Keratinocyte (primary cell): Measurements from ENCODE around the gene SLC5A1. TPM values are rescaled to one million over a fixed set of nuclear protein-coding genes. Genes with fewer than 3 reads are reported as not detected.

ENCODE experiments used
- DNase-seq: peaks from one replicate; pipeline ENCODE4 v3.0.0-alpha.2; 2011; ENCODE audit warnings: low read depth, missing footprints, low spot score
- FAIRE-seq: peaks from 2 replicates; lab custom pipeline; 2011; peaks lifted over from hg19 to GRCh38; lab: Jason Lieb, UNC
- H2AFZ ChIP-seq: 2 replicates; pipeline ENCODE4 v1.6.0; 2012; ENCODE audit warnings: low read length, control low read depth, inconsistent platforms; ENCODE audit not compliant: control insufficient read depth
- H3K27ac ChIP-seq: 2 replicates; pipeline ENCODE4 v1.5.1; 2011; ENCODE audit warnings: low read length; ENCODE audit not compliant: control insufficient read depth, insufficient read depth
- H3K27me3 ChIP-seq: 3 replicates; pipeline ENCODE4 v1.6.0; 2011; ENCODE audit warnings: low read length; ENCODE audit not compliant: control insufficient read depth, insufficient read depth; ENCODE audit errors: extremely low read depth
- H3K36me3 ChIP-seq, 2 experiments: 2 replicates in 1 of 2; 3 replicates in 1 of 2; pipeline ENCODE4 v1.5.1; 2011; ENCODE audit warnings: low read length in 2 of 2, mild to moderate bottlenecking in 1 of 2; ENCODE audit not compliant: control insufficient read depth in 2 of 2, insufficient read depth in 2 of 2; ENCODE audit errors: extremely low read depth in 1 of 2
- H3K4me1 ChIP-seq: 3 replicates; pipeline ENCODE4 v1.5.1; 2011; ENCODE audit warnings: low read length; ENCODE audit not compliant: control insufficient read depth, insufficient read depth; ENCODE audit errors: extremely low read depth
- H3K4me2 ChIP-seq: 3 replicates; pipeline ENCODE4 v1.6.0; 2011; ENCODE audit warnings: low read depth, low read length; ENCODE audit not compliant: control insufficient read depth, insufficient read depth; ENCODE audit errors: extremely low read depth
- H3K4me3 ChIP-seq, 3 experiments: fragments of 200-600 bp in 1 of 3; sonication (generic) in 1 of 3; 2 replicates in 2 of 3; 3 replicates in 1 of 3; pipeline ENCODE4 v1.5.1; 2011 to 2016; ENCODE audit warnings: low read length in 3 of 3, mild to moderate bottlenecking in 3 of 3, control low read depth in 2 of 3, inconsistent platforms in 1 of 3, low read depth in 1 of 3, mixed read lengths in 1 of 3, mixed run types in 1 of 3, moderate library complexity in 1 of 3; ENCODE audit not compliant: control insufficient read depth in 2 of 3, insufficient read depth in 2 of 3; ENCODE audit errors: extremely low read depth in 1 of 3
- H3K79me2 ChIP-seq: 2 replicates; pipeline ENCODE4 v1.6.0; 2012; ENCODE audit warnings: low read length; ENCODE audit not compliant: control insufficient read depth, insufficient read depth
- H3K9ac ChIP-seq: 3 replicates; pipeline ENCODE4 v1.6.0; 2011; ENCODE audit warnings: low read length; ENCODE audit not compliant: control insufficient read depth, insufficient read depth; ENCODE audit errors: extremely low read depth
- H3K9me1 ChIP-seq: 3 replicates; pipeline ENCODE4 v1.6.0; 2011; ENCODE audit warnings: low read length; ENCODE audit not compliant: control insufficient read depth, insufficient read depth; ENCODE audit errors: extremely low read depth
- H3K9me3 ChIP-seq: 2 replicates; pipeline ENCODE4 v1.5.1; 2012; ENCODE audit warnings: low read depth, low read length; ENCODE audit not compliant: control insufficient read depth
- H4K20me1 ChIP-seq: 3 replicates; pipeline ENCODE4 v1.6.0; 2011; ENCODE audit warnings: low read length; ENCODE audit not compliant: control insufficient read depth, insufficient read depth; ENCODE audit errors: extremely low read depth
- CTCF ChIP-seq, 3 experiments: IDR thresholded peaks in 1 of 3; conservative IDR thresholded peaks in 1 of 3; optimal IDR thresholded peaks in 1 of 3; 2 replicates in 2 of 3; 3 replicates in 1 of 3; pipeline versions ENCODE3 to v1.5.1; 2011; ENCODE audit warnings: low read length in 3 of 3, mild to moderate bottlenecking in 3 of 3, moderate library complexity in 2 of 3, control low read depth in 1 of 3, inconsistent platforms in 1 of 3; ENCODE audit not compliant: insufficient read depth in 2 of 3; ENCODE audit errors: extremely low read depth in 1 of 3
- EZH2 ChIP-seq: IDR thresholded peaks from one replicate; pipeline ENCODE4 v1.6.1; 2012; ENCODE audit warnings: inconsistent platforms, mild to moderate bottlenecking, low read length, moderate library complexity
- dilution Hi-C: fragments of 300-500 bp; cut with MboI; formaldehyde crosslinking; loops from one replicate; pipeline ENCODE4 v1.7.0; 2020; ENCODE audit warnings: low sequenced_read_pairs; ENCODE audit not compliant: extremely low pct_ligation_motif_present
- polyA plus RNA-seq, 5 experiments: library from polyadenylated mRNA; depleted of rRNA in 3 of 5; stranded (reverse) in 3 of 5; stranded (forward) in 1 of 5; unstranded in 1 of 5; fragments of >200 nt; gene quantifications; 1 replicate in 1 of 5; 2 replicates in 3 of 5; 3 replicates in 1 of 5; pipeline versions ENCODE4 v1.2.1 to v1.2.3, GENCODE V29; 2011 to 2012; ENCODE audit warnings: missing spikeins in 2 of 5, low read depth in 1 of 5, low replicate concordance in 1 of 5

Gene SLC5A1
- polyA plus RNA-seq, 1 donor (not counting 4 experiments of a cell fraction or from before 2014, with no cell fraction given): 2.0 TPM

DNA sequence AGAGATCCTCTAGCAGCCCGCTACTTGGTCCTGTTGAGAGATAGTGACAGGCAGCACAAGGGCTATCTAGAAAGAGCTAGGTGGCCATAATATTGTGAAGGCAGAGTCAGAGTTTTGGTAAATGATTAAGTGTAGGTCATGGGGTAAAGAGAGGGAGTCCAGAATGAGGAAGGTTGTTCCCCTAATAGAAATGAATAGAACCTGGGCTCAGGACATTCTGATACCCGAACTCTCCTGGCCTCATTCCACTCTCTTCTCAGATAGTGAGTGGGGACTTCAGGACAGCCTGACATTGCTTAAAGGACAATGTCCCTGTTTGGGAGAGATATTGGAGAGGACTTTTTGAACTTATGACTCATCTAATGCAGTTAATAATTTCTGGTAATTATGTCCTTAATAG, 20.6 kb downstream of the SLC5A1 start:
- no peaks in the 10 kb centered on the region for H3K79me2 ChIP-seq
- FAIRE-seq: no peak
- no peak overlapping the region for H3K4me2 ChIP-seq
- no peak for DNase-seq
- peaks cover 5% of the 10 kb centered on the region for H3K27me3 ChIP-seq
- H3K9me3 ChIP-seq: no peaks in the 10 kb centered on the region
- dilution Hi-C loops: no loop called here
- H3K9me1 ChIP-seq: no peaks in the 10 kb centered on the region
- H3K27ac ChIP-seq: no peak overlapping the region
- H4K20me1 ChIP-seq: no peaks in the 10 kb centered on the region
- H2AFZ ChIP-seq: no peak overlapping the region
- no peak overlapping the region for H3K9ac ChIP-seq
- H3K36me3 ChIP-seq: no peaks in the 10 kb centered on the region
- no peak for TF ChIP-seq EZH2
- TF ChIP-seq CTCF (optimal IDR thresholded peaks at IDR 0.05 in 1 of 3, IDR thresholded peaks at IDR 0.05 in 1 of 3, conservative IDR thresholded peaks at IDR 0.05 in 1 of 3; ENCODE audit: extremely low read depth in 1 of 3, insufficient read depth in 2 of 3, low read length in 3 of 3): no peak
- H3K4me3 ChIP-seq: no peak overlapping the region
- H3K4me1 ChIP-seq: no peaks in the 10 kb centered on the region

DNA sequence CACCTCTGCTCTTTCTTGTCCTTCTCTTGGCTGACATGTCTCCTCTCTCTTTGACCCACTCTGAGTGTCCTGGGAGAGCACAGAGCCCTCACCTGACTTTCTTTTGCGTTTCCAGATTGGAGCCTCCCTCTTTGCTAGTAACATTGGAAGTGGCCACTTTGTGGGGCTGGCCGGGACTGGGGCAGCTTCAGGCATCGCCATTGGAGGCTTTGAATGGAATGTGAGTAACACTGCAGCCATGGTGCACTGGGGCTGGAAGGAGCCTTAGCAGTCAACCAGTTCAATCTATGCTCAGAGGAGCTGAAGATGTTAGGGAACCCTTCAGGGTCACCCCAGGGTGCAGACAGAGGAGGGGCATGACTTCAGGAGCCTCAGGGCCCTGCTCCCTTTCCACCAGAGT, 23.8 kb downstream of the SLC5A1 start:
- DNase-seq (no peak), FAIRE-seq (no peak)
- Histone ChIP-seq H3K4me3 (no peak overlapping the region), H3K27ac (no peak overlapping the region), H2AFZ (no peak overlapping the region), H3K36me3 (no peaks in the 10 kb centered on the region), H3K9me3 (no peaks in the 10 kb centered on the region), H3K4me1 (no peaks in the 10 kb centered on the region), H3K9me1 (no peaks in the 10 kb centered on the region), H3K79me2 (no peaks in the 10 kb centered on the region), H4K20me1 (no peaks in the 10 kb centered on the region), H3K4me2 (no peak overlapping the region), H3K9ac (no peak overlapping the region), H3K27me3 (peaks cover 5% of the 10 kb centered on the region)
- dilution Hi-C loops: no loop called here
- TF ChIP-seq EZH2 (no peak), CTCF (optimal IDR thresholded peaks at IDR 0.05 in 1 of 3, IDR thresholded peaks at IDR 0.05 in 1 of 3, conservative IDR thresholded peaks at IDR 0.05 in 1 of 3; ENCODE audit: extremely low read depth in 1 of 3, insufficient read depth in 2 of 3, low read length in 3 of 3) (no peak)
